Measurements from ENCODE around the gene PNN.

DNA sequence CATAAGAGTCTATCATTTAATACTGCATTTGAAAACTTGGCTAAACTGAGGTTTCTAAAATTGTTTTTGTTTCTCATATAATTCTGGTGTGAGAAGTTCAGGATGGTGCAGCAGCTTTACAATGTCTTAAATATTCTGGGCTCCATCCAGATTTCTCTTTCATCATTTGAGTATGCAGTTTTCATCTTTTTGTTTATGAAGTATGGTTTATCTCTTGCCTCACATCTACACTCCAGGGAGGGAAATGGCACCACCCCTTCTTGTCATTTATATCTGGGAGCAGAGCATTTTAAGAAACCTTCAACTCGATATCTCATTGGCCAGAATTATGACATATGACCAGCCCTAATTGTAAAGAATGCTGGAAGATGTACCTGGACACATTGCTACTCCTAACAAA, 36.6 kb upstream of the PNN start:
- TF ChIP-seq, protein P1, sequence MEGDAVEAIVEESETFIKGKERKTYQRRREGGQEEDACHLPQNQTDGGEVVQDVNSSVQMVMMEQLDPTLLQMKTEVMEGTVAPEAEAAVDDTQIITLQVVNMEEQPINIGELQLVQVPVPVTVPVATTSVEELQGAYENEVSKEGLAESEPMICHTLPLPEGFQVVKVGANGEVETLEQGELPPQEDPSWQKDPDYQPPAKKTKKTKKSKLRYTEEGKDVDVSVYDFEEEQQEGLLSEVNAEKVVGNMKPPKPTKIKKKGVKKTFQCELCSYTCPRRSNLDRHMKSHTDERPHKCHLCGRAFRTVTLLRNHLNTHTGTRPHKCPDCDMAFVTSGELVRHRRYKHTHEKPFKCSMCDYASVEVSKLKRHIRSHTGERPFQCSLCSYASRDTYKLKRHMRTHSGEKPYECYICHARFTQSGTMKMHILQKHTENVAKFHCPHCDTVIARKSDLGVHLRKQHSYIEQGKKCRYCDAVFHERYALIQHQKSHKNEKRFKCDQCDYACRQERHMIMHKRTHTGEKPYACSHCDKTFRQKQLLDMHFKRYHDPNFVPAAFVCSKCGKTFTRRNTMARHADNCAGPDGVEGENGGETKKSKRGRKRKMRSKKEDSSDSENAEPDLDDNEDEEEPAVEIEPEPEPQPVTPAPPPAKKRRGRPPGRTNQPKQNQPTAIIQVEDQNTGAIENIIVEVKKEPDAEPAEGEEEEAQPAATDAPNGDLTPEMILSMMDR (conservative IDR thresholded peaks at IDR 0.05 in 1 of 2, IDR thresholded peaks at IDR 0.05 in 1 of 2; ENCODE audit: low read depth in 1 of 2, low read length in 2 of 2), result no peak
- TF ChIP-seq EZH2 (IDR thresholded peaks at IDR 0.05; ENCODE audit: low read length, missing control alignments), result no peak
